Tongue (tissue), 2 donors: Measurements from ENCODE around the gene A4GNT. TPM values are rescaled to one million over a fixed set of nuclear protein-coding genes. Genes with fewer than 3 reads are reported as not detected.

Source experiments
- DNase-seq: peaks from one replicate; pipeline ENCODE4 v3.0.0-alpha.2; 2015
- total RNA-seq: library from RNA; depleted of rRNA; stranded (reverse); fragments of >200 nt; gene quantifications from one replicate; pipeline ENCODE4 v1.2.3, GENCODE V29; 2014

Gene A4GNT
- total RNA-seq, 1 donor from 2014 or later = not detected

DNA sequence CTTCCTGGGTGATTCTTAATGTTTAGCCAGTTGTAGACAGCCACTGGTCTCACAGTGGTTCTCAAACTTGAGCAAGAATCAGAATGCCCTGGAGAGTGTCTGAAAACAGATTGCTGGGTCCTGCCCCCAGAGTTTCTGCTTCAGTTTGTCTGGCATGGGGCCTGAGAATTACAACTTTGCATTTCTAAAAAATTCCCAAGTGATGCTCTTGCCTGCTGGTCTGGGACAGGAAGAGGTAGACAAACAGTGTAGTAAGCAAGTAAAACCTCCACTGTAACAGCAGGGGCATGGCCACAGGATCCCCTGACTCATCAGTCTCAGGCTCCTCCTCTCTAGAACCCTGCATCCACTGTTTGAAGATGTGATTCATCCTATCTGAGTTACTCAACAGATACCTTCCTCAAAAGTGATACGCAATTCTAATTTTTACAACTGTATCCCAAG is 53.3 kb downstream of the A4GNT start:
- no peak for DNase-seq

DNA sequence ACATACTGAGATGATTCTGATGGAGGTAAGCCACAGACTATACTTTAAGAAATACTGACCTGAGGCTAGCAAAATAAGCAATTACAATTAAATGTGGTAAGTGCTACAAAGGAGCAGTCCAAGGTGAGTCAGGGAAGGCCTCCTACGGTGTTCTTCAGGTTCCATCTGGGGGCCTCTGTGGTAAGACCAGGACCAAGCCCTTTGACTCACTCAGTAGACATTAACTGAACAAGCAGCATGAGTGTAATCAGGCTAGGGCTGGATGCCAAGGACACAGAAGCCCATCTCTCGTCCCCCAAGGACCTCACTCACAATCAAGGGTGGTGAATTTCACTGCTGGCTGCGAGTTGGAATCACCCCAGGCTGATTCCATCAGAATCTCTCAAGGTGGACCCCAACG is 54.1 kb downstream of the A4GNT start:
- DNase-seq = no peak

Other genes starting within 250 kb of the A4GNT start
- 0.62 TPM for gene CLDN18, start 122.2 kb downstream of the A4GNT start, total RNA-seq
- 24.7 TPM for gene DZIP1L, start 16.8 kb downstream of the A4GNT start, total RNA-seq
- gene DBR1, start 42.5 kb upstream of the A4GNT start, total RNA-seq = 16.5 TPM
- gene ARMC8, start 54.9 kb upstream of the A4GNT start, total RNA-seq = 65.9 TPM
- 0.72 TPM for gene NME9, start 197.5 kb upstream of the A4GNT start, total RNA-seq
- 43.0 TPM for gene MRAS, start 216.2 kb upstream of the A4GNT start, total RNA-seq